ENCODE data around the gene LYL1. TPM values are rescaled to one million over a fixed set of nuclear protein-coding genes. Genes with fewer than 3 reads are reported as not detected.
A peak's percentile ranks its signal among the peaks of the same experiment; 100 is the strongest.

The LYL1 gene
- total RNA-seq, 8 experiments from 2014 or later = 0.11 to 1.3 (median 0.58) TPM; not detected in 1

DNA sequence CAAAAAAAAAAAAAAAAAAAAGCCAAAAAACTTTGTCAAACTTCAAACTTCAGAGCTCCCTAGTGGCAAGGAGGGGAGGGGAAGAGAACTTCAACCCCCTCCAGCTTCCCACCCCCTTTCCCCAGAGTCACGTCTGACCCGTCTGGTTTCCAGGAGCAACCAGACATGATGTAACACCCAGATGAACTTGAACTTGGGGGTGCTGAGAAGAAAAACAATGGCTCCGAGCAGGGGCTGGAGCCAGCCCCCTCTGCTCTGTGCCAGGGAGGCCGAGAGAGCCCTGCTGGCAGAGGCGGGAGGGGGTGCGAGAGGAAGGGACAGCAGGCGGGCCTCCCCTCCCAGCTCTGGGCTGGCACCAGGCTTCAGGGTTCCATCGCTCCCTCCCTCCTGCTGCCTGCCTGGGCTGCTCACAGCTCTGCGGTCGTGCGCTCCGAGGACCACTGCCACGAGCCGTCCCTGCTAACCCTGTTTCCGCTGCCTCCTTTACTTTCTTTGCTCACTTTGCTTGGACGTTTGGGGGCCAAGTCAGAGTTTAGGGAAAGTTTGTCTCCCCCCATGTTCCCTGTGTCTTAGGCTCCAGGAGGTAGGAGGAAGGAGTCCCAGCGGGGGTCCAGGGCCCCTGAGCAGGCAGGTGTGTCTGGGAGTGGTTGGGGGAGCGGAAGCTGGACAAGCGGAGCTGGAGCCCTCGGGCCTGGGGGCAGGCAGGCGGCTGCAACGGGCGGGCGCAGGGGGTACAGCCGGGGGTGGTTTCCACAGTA lies 11.1 kb downstream of the LYL1 start:
- H3K4me1 ChIP-seq (replicated peaks in 1 of 2) = peaks cover 22 to 54% of the 10 kb centered on the region in 2 donors
- WGBS, 10 experiments = 0 to 6% (median 1%) methylated on average over 1 to 9 of the region's 25 CpGs; no CpG with 5 or more reads in 6 of the 10 experiments
- peak in 5 of 8 experiments; percentile 63 to 76 (median 71) for ATAC-seq (replicated peaks in 6 of 8)
- in situ Hi-C loops (cut with MboI; ENCODE audit: low pct_unique_long_range_greater_than_20kb in 2 of 9, low sequenced_read_pairs in 9 of 9, unreplicated experiment in 9 of 9) = loop anchor here (10.0 to 25.0 kb wide), 3 partner anchors 104 to 117 kb away; partner anchors contain the start of gene NFIX (in 2 of the 9)
- no peak overlapping the region for H3K4me3 ChIP-seq
- peak overlapping the region in 1 of 2 donors; percentile 57 for H3K27ac ChIP-seq

DNA sequence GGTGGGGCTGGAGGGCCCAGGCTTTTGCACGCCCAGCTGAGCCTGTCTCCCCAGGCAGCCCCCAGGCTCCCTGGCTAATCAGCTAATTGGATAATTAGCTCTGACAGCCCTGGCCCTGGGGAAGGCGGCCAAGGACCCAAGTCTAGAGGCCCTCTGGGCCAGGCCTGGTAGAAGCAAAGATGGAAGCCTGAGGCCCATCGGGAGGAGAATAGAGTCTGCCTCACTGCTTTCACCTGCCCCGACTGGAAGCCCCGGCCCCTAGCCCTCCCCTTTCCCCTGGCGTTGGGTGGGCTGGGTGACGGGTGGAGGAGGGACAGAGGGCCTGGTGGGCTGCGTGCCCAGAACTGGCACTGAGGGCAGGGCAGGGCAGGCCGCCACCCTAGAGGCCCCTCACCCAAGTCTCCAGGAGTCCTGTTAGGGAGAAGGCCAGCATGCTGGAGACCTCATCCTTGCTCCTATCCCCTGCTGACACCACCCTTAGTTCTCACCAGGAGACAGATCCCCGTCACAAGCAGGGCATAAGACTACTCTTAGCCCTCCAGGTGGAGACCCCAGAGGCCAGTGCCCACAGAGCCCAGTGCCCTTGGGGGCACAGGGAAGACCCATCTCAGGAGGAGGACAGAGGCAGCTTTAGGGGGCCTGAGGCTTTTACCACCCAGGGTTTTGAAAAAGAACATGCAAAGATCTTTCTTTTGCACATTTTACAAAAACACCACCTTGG lies 12.0 kb downstream of the LYL1 start:
- 10 to 100% (median 75%) methylated on average over 1 to 3 of the region's 10 CpGs; no CpG with 5 or more reads in 6 of the 10 experiments for whole genome bisulfite sequencing, 10 experiments
- in situ Hi-C loops (cut with MboI; ENCODE audit: low pct_unique_long_range_greater_than_20kb in 2 of 9, low sequenced_read_pairs in 9 of 9, unreplicated experiment in 9 of 9) = loop anchor here (10.0 to 25.0 kb wide), 3 partner anchors 103 to 116 kb away; partner anchors contain the start of gene NFIX (in 2 of the 9)
- no peak for ATAC-seq (replicated peaks in 6 of 8)
- peaks cover 16 to 45% of the 10 kb centered on the region in 2 donors for H3K4me1 ChIP-seq (replicated peaks in 1 of 2)
- no peak overlapping the region for H3K27ac ChIP-seq
- H3K4me3 ChIP-seq = no peak overlapping the region

DNA sequence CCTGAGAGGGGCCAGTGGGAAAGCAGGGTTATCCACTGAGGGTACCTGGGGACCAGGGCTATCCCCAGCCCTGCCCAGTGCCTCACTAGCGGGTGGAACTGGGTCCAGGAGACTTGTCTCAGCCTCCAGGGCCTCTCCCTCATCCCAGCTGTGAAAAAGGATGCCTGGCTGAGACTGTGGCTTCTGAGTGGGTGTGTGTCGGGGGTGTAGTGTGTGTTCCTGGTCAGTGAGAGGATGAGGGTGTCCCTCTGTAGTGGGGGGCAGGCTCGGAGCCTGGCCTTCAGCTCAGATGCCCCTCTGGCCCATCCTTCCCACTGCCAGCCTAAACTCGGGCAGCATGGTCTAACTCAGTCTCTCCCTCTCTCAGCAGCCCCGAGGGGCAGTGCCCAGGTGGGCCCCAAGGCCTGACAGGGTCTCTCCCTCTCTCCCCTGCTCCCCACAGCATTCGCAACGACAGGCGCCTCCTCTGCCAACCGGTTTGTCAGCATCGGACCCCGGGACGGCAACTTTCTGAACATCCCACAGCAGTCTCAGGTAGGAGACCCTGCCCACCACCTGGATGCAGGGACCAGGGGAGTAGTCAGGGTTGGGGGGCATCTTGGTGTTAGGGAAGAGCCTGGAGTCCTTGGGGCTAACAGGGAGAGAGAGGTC lies 12.7 kb downstream of the LYL1 start:
- no peak for ATAC-seq (replicated peaks in 6 of 8)
- Histone ChIP-seq H3K27ac (no peak overlapping the region), H3K4me1 (replicated peaks in 1 of 2) (peaks cover 16 to 38% of the 10 kb centered on the region in 2 donors), H3K4me3 (no peak overlapping the region)
- 20 to 100% (median 85%) methylated on average over 1 to 4 of the region's 12 CpGs; no CpG with 5 or more reads in 3 of the 10 experiments for WGBS, 10 experiments
- in situ Hi-C loops (cut with MboI; ENCODE audit: low pct_unique_long_range_greater_than_20kb in 2 of 9, low sequenced_read_pairs in 9 of 9, unreplicated experiment in 9 of 9) = loop anchor here (10.0 to 25.0 kb wide), 3 partner anchors 103 to 115 kb away; partner anchors contain the start of gene NFIX (in 2 of the 9)

DNA sequence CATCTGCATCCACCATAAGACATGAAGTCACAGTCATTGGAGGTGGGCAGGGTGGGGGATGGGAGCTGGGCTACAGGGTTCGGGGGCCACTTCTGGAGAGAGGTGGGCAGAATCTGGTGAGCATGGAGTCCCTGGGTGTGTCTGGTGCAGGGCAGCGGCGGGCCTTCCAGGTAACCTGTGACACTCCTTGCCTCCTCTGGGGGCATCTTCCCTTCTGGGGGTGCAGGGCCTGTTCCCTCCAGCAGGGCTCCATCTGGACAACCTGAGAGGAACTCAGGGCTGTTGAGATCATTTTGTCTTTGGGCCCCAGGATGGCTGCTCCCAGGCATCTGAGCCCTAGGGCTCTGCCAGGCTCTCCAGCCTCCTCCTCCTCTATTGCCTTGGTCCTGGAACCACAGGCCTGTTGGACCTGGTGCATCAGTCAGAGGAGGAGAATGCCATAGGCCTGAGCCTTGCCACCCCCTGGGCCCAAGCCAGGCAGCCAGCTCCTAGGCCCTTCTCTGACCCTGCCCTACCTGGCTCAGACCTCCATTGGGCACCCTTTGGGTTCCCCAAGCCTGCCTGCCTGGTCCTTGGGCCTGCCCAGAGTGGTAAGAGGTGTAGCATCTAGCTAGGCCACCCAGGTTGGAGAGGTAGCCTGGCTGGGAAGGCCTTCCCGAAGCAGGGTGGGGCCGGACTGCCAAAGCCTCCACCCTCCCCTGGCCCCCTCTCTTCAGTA lies 13.4 kb downstream of the LYL1 start:
- in situ Hi-C loops (cut with MboI; ENCODE audit: low pct_unique_long_range_greater_than_20kb in 2 of 9, low sequenced_read_pairs in 9 of 9, unreplicated experiment in 9 of 9) = loop anchor here in 2 of 9 experiments (25.0 kb wide), 1 partner anchor 102 kb away; the partner anchor contains the start of gene NFIX (in 2 of the 2)
- peaks cover 14 to 32% of the 10 kb centered on the region in 2 donors for H3K4me1 ChIP-seq (replicated peaks in 1 of 2)

DNA sequence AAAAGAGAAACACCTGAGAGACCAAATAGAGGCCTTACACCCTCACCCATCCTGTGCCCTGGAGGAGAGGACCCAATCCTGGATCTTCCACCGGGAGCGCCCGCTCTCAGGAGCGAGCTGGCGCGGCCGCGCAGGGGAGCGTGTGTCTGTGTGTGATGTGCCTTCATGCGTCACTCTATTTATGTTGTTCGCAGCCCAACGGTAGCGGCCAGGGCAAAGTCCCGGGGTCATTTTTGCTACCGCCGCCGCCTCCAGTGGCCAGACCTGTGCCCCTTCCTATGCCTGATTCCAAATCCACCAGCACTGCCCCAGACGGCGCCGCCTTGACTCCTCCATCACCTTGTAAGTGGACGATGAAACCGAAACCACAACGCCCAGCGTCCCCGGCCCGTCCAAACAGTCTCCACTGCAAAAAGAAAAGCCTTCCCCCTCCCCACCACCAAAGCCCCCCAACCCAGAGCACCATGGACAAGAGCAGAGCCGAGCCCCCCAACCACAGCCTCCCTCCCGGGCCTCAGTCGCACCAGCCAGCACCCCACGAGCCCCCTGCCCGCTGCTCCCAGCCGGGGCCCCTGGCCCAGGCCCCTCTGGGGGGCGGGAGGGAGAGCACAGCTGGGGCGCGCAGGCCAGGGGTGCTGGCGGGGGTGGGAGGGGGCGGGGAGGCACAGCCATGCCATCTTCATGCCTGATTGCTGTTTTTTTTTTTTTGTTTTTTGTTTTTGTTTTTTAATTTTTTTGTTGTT lies 14.7 kb downstream of the LYL1 start:
- in situ Hi-C loops (cut with MboI; ENCODE audit: low pct_unique_long_range_greater_than_20kb in 2 of 9, low sequenced_read_pairs in 9 of 9, unreplicated experiment in 9 of 9) = loop anchor here in 2 of 9 experiments (25.0 kb wide), 1 partner anchor 101 kb away; the partner anchor contains the start of gene NFIX (in 2 of the 2)
- H3K27ac ChIP-seq = no peak overlapping the region
- H3K4me3 ChIP-seq = no peak overlapping the region
- ATAC-seq (replicated peaks in 6 of 8) = no peak
- H3K4me1 ChIP-seq (replicated peaks in 1 of 2) = peaks cover 16 to 26% of the 10 kb centered on the region in 2 donors
- 87 to 95% (median 88%) methylated on average over 4 to 18 of the region's 37 CpGs; no CpG with 5 or more reads in 7 of the 10 experiments for WGBS, 10 experiments

More for the DNA sequence above, 13.4 kb downstream of the LYL1 start:
- H3K4me3 ChIP-seq = no peak overlapping the region
- peak in 2 of 8 experiments; percentile 5 to 35 for ATAC-seq (replicated peaks in 6 of 8)
- H3K27ac ChIP-seq = no peak overlapping the region
- 92% methylated on average over 2 of the region's 5 CpGs; no CpG with 5 or more reads in 9 of the 10 experiments for WGBS, 10 experiments

DNA sequence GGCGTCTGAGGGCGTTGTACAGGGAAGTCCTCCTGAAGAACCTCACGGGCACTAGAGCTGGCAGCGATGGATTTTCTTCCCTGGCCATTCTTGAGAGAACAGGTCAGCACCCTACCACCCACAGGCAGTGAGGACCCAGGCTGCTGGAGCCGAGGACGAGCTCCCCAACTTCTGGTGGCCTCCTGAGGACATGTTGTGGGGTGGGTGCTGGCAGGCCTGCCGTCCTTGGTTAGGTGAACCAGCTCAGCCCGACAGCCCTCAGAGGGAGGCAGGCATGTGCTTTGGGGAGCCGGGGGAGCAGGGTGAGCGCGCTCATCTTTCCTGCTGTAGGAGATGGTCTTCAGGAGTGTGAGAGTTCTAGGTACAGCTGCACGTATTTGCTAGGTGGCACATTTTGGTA lies 15.4 kb downstream of the LYL1 start:
- H3K27ac ChIP-seq = no peak overlapping the region
- no peak for ATAC-seq (replicated peaks in 6 of 8)
- 50 to 100% (median 63%) methylated on average over 1 to 3 of the region's 12 CpGs; no CpG with 5 or more reads in 4 of the 10 experiments for WGBS, 10 experiments
- in situ Hi-C loops (cut with MboI; ENCODE audit: low pct_unique_long_range_greater_than_20kb in 2 of 9, low sequenced_read_pairs in 9 of 9, unreplicated experiment in 9 of 9) = loop anchor here in 2 of 9 experiments (25.0 kb wide), 1 partner anchor 100 kb away; the partner anchor contains the start of gene NFIX (in 2 of the 2)
- no peak overlapping the region for H3K4me3 ChIP-seq
- peaks cover 19 to 26% of the 10 kb centered on the region in 2 donors for H3K4me1 ChIP-seq (replicated peaks in 1 of 2)

DNA sequence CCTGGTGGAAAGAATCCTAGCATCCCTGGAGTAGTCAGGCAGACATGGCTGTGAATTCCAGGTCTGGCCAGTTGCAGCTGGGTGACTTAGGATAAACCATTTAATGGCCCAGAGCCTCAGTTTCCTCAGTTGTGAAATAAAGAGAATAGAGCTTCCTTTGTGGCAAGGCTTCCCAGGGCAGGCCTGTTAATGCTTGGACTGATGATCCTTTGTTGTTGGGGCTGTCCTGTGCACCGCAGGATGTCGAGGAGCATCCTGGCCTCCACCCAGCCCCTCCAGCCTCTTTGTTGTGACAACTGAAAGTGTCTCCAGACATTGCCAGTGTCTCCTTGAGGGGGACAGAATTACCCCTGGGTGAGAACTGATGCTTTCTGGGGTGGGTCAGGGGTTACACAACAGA lies 16.3 kb downstream of the LYL1 start:
- in situ Hi-C loops (cut with MboI; ENCODE audit: low pct_unique_long_range_greater_than_20kb in 2 of 9, low sequenced_read_pairs in 9 of 9, unreplicated experiment in 9 of 9) = loop anchor here in 2 of 9 experiments (25.0 kb wide), 1 partner anchor 99 kb away; the partner anchor contains the start of gene NFIX (in 2 of the 2)
- H3K4me1 ChIP-seq (replicated peaks in 1 of 2) = peaks cover 11 to 21% of the 10 kb centered on the region in 2 donors
- no peak for ATAC-seq (replicated peaks in 6 of 8)
- H3K27ac ChIP-seq = no peak overlapping the region
- 50% methylated on average over 2 of the region's 2 CpGs; no CpG with 5 or more reads in 9 of the 10 experiments for WGBS, 10 experiments
- H3K4me3 ChIP-seq = no peak overlapping the region

DNA sequence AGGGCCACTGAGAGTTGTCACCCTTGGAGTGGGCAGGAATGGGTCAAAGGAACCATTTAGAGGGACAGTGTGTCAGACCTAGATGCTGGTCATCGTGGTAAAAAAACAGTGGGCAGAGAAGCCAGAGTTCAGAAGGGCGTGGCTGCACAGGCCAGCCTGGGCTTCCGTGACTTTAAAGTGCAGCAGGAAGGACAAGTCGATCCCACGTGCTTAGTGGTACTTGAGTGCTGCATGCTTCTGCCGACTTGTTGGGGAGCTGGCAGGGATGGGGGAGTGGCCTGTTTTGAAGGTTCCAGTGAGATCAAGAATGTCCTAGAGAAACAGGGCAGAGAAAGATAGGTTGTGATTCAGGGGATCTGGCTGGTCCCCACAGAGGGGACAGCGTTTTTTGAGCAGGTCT lies 17.0 kb downstream of the LYL1 start:
- Histone ChIP-seq H3K4me1 (replicated peaks in 1 of 2) (peaks cover 10 to 15% of the 10 kb centered on the region in 2 donors), H3K4me3 (no peak overlapping the region), H3K27ac (no peak overlapping the region)
- 0 to 60% (median 20%) methylated on average over 1 to 7 of the region's 7 CpGs; no CpG with 5 or more reads in 3 of the 10 experiments for WGBS, 10 experiments
- in situ Hi-C loops (cut with MboI; ENCODE audit: low pct_unique_long_range_greater_than_20kb in 2 of 9, low sequenced_read_pairs in 9 of 9, unreplicated experiment in 9 of 9) = loop anchor here in 2 of 9 experiments (25.0 kb wide), 1 partner anchor 98 kb away; the partner anchor contains the start of gene NFIX (in 2 of the 2)
- ATAC-seq (replicated peaks in 6 of 8) = no peak

DNA sequence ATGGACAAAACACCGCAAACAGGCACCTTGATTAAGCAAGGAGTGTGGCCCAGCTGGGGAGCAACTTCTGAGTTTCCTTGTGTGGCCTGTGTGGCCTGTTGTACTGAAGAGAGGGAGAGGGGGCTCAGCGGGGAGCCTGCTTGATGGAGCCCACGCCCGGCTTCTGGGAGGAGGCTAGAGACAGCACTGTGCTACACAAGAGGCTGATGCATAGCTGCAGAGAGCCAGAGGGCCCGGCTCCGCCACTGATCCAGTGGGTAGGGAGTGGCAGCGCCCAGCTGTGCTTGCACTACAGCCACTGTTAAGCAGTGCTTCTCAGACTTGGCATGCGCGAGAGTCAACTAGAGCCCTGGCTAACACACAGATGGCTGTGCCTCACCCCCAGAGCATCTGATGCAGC lies 19.0 kb downstream of the LYL1 start:
- 40 to 80% (median 63%) methylated on average over 1 to 8 of the region's 9 CpGs; no CpG with 5 or more reads in 6 of the 10 experiments for WGBS, 10 experiments
- in situ Hi-C loops (cut with MboI; ENCODE audit: low pct_unique_long_range_greater_than_20kb in 2 of 9, low sequenced_read_pairs in 9 of 9, unreplicated experiment in 9 of 9) = loop anchor here in 2 of 9 experiments (25.0 kb wide), 1 partner anchor 96 kb away; the partner anchor contains the start of gene NFIX (in 2 of the 2)
- Histone ChIP-seq H3K4me1 (replicated peaks in 1 of 2) (peaks cover 10 to 27% of the 10 kb centered on the region in 2 donors), H3K4me3 (no peak overlapping the region), H3K27ac (no peak overlapping the region)
- peak in 3 of 8 experiments; percentile 21 to 70 (median 55) for ATAC-seq (replicated peaks in 6 of 8)

DNA sequence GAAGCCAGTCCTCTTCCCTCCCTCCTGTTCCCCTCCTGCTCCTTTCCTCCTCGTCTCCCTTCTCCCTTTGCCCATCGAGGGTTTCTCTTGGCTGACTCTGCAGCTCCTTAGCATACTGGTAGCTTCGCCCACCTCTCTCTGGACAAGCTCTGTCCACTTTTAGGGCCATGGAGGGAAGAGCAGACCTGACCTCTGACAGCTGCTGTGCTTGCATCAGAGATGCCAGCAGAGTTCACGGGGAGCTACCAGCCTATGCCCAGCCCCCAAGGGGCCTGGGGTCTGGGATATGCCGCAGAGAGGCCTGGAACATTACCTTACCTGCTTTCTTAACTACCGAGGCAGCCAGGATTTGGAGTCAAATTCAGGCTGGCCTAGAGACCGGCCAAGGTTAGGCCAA lies 19.7 kb downstream of the LYL1 start:
- Histone ChIP-seq H3K27ac (no peak overlapping the region), H3K4me3 (no peak overlapping the region), H3K4me1 (replicated peaks in 1 of 2) (peaks cover 10 to 27% of the 10 kb centered on the region in 2 donors)
- 33 to 100% (median 60%) methylated on average over 1 to 5 of the region's 7 CpGs; no CpG with 5 or more reads in 4 of the 10 experiments for WGBS, 10 experiments
- in situ Hi-C loops (cut with MboI; ENCODE audit: low pct_unique_long_range_greater_than_20kb in 2 of 9, low sequenced_read_pairs in 9 of 9, unreplicated experiment in 9 of 9) = loop anchor here in 2 of 9 experiments (25.0 kb wide), 1 partner anchor 96 kb away; the partner anchor contains the start of gene NFIX (in 2 of the 2)
- ATAC-seq (replicated peaks in 6 of 8) = no peak
